Ascending aorta (tissue), 2 donors: Measurements from ENCODE around the gene RBM20. TPM values are rescaled to one million over a fixed set of nuclear protein-coding genes. Genes with fewer than 3 reads are reported as not detected.
A peak's percentile ranks its signal among the peaks of the same experiment; 100 is the strongest.

Experiments used
- DNase-seq, 2 donors: peaks; one replicate each; pipeline ENCODE4 v3.0.0-alpha.2; 2019; ENCODE audit warnings: low spot score in 2 of 2
- H3K27ac ChIP-seq, 2 donors: fragments of 200-600 bp; sonication (generic); one replicate each; pipeline ENCODE4 v1.5.1; 2016 to 2017; ENCODE audit warnings: mild to moderate bottlenecking in 1 of 2
- H3K27me3 ChIP-seq: fragments of 200-600 bp; sonication (generic); one replicate; pipeline ENCODE4 v1.5.1; 2017
- H3K36me3 ChIP-seq, 2 donors: fragments of 200-600 bp; sonication (generic); one replicate each; pipeline ENCODE4 v1.5.1; 2016
- H3K4me1 ChIP-seq, 2 donors: fragments of 200-600 bp; sonication (generic); one replicate each; pipeline ENCODE4 v1.5.1; 2016 to 2017; ENCODE audit warnings: mild to moderate bottlenecking in 1 of 2
- H3K4me3 ChIP-seq, 2 donors: fragments of 200-600 bp; sonication (generic); one replicate each; pipeline ENCODE4 v1.5.1; 2016 to 2017; ENCODE audit warnings: mild to moderate bottlenecking in 1 of 2
- H3K9me3 ChIP-seq, 2 donors: fragments of 200-600 bp; sonication (generic); one replicate each; pipeline ENCODE4 v1.5.1; 2016
- CTCF ChIP-seq, 3 experiments: fragments of 200-600 bp in 2 of 3; fragments of 450-650 bp in 1 of 3; sonication (generic) in 2 of 3; IDR thresholded peaks; one replicate each; pipeline ENCODE4 v1.5.1; 2016 to 2019; ENCODE audit warnings: antibody characterized with exemption in 3 of 3, mild to moderate bottlenecking in 1 of 3, moderate library complexity in 1 of 3
- intact Hi-C: fragments of 100-400 bp; cut with DNase I; formaldehyde crosslinking; loops from one replicate; pipeline ENCODE4 v1.15.1; 2023
- total RNA-seq: library from RNA; depleted of rRNA; stranded (reverse); fragments of >200 nt; gene quantifications from one replicate; pipeline ENCODE4 v1.1.0, GENCODE V29; 2016

RBM20 gene
- total RNA-seq, 1 donor from 2014 or later: 4.8 TPM

DNA sequence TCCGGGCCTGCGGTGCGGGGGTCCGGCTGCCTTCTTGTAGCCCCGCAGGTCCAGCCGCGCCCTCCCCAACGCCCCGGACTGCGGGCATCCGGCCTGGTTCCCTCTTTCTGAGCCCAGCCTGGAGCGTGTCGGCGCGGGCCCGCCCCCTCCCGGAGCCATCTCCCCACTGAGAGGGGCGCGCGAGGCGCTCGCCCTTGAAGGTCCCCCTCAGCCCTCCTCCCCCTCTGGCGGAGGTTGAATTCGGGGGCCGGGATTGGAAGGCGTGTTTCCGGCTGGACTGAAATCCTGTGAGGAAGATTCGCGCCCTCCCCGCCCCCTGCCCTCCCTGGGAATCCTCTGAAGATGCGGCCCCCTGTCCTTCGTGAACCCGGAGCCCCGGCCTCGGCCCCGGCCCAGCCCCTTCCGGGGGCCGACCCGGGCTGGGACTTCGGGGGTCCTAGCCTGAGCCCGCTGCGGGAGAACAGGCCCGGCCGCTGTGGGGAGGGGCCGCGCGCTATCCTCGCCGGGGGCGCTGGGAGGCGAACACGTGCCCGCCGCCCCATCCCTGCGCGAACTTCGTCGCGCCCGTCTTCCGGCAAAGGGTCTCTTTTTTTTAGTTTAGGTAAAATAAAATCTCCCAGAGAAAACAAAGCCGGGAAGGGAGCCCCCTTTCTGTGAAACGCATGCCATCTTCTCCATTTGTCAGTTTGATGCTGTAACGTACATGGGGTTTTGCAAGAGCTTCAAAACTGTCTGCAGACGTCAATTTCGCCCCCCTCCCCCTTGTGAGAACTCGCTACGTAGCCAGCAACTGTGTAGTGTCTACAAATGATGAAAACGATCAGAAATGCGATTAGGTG, 228.2 kb downstream of the RBM20 start:
- Histone ChIP-seq H3K4me1 (peaks cover 11 to 27% of the 10 kb centered on the region in 2 donors), H3K27ac (peak overlapping the region; percentile 97 to 99), H3K27me3 (no peaks in the 10 kb centered on the region), H3K4me3 (peak overlapping the region; percentile 87 to 88), H3K9me3 (no peaks in the 10 kb centered on the region), H3K36me3 (no peaks in the 10 kb centered on the region)
- peak in 1 of 3 experiments; percentile 21 for TF ChIP-seq CTCF (IDR thresholded peaks at IDR 0.05)
- intact Hi-C loops: loop anchor here (2.0 to 5.0 kb wide), 3 partner anchors 52 to 125 kb away; no protein-coding TSS in a partner anchor
- peak in 1 of 2 donors; percentile 88 for DNase-seq

GRCh38 chr10:110872984-110873923, 229.1 kb downstream of the RBM20 start:
- H3K36me3 ChIP-seq: no peaks in the 10 kb centered on the region
- intact Hi-C loops: loop anchor here (2.0 to 5.0 kb wide), 3 partner anchors 52 to 126 kb away; no protein-coding TSS in a partner anchor
- H3K27me3 ChIP-seq: no peaks in the 10 kb centered on the region
- DNase-seq: no peak
- peak overlapping the region; percentile 97 to 99 for H3K27ac ChIP-seq
- no peak for TF ChIP-seq CTCF (IDR thresholded peaks at IDR 0.05)
- H3K4me1 ChIP-seq: peaks cover 4 to 24% of the 10 kb centered on the region in 2 donors
- H3K9me3 ChIP-seq: no peaks in the 10 kb centered on the region
- peak overlapping the region; percentile 87 to 88 for H3K4me3 ChIP-seq

DNA sequence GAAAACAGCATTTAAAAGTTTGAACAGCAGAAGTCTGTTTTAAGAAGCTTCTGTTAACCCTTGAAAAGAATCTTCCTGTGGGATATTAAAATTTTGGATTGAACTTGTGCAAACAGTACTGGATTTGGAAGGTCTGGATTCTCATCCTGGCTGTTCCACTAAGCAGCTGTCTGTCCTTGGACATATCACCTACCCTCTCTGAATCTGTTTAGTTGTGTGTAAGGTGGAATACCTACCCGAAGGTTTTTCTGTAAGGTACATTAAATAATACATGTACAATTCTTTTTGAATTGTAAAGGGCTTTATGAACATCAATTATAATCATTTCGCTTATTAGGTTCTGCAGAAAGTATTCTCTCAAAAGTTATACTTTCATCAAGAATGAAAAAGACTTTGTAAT, 229.8 kb downstream of the RBM20 start:
- no peaks in the 10 kb centered on the region for H3K36me3 ChIP-seq
- no peaks in the 10 kb centered on the region for H3K27me3 ChIP-seq
- intact Hi-C loops: loop anchor here (2.0 to 5.0 kb wide), 3 partner anchors 53 to 127 kb away; no protein-coding TSS in a partner anchor
- no peak overlapping the region for H3K27ac ChIP-seq
- no peak for TF ChIP-seq CTCF (IDR thresholded peaks at IDR 0.05)
- peaks cover 4 to 22% of the 10 kb centered on the region in 2 donors for H3K4me1 ChIP-seq
- no peak for DNase-seq
- H3K9me3 ChIP-seq: no peaks in the 10 kb centered on the region
- H3K4me3 ChIP-seq: peak overlapping the region; percentile 87 to 88

DNA sequence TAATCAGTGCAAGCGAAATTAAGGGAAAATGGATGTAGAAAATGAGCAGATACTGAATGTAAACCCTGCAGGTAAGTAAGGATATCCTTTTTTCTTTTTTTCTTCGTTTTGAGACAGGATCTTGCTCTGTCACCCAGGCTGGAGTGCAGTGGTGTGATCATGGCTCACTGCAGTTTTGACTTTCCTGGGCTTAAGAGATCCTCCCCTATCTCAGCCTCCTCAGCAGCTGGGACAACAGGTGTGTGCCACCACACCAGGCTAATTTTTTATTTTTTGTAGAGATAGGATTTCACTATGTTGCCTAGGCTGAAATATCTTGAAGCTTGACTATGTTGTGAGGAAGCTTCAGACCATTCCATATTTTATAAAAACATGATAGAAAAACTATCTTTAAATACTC, 231.9 kb downstream of the RBM20 start:
- Histone ChIP-seq H3K36me3 (no peaks in the 10 kb centered on the region), H3K4me3 (no peak overlapping the region), H3K27ac (no peak overlapping the region), H3K27me3 (no peaks in the 10 kb centered on the region), H3K4me1 (peaks cover 2 to 15% of the 10 kb centered on the region in 2 donors), H3K9me3 (no peaks in the 10 kb centered on the region)
- DNase-seq: no peak
- no peak for TF ChIP-seq CTCF (IDR thresholded peaks at IDR 0.05)
- intact Hi-C loops: no loop called here

DNA sequence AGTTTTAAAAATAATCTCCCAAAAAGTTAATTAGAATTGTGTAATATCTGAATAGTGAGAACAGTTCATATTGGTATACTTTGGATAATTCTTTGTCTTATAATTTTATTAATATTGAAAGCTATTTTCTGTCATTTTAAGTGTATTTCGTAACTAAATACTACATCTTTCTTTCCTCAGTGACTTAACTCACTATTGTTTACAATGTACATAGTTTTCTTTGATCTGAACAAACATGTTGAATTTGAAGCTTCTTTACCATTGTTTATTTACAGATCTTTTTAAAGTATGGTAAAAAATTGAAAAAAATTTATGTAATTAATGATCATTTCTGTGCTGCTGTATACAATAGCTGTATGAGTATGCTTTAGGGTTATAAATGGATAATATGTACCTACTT, 232.7 kb downstream of the RBM20 start:
- H3K27me3 ChIP-seq: no peaks in the 10 kb centered on the region
- intact Hi-C loops: no loop called here
- no peak overlapping the region for H3K27ac ChIP-seq
- TF ChIP-seq CTCF (IDR thresholded peaks at IDR 0.05): no peak
- DNase-seq: no peak
- H3K4me1 ChIP-seq: peaks cover 0 to 15% of the 10 kb centered on the region in 2 donors
- no peak overlapping the region for H3K4me3 ChIP-seq
- no peaks in the 10 kb centered on the region for H3K9me3 ChIP-seq
- H3K36me3 ChIP-seq: no peaks in the 10 kb centered on the region
